SK-N-SH (cell line): ENCODE data around the gene LRP1. TPM values are rescaled to one million over a fixed set of nuclear protein-coding genes. Genes with fewer than 3 reads are reported as not detected.

Experiments
- CTCF ChIA-PET: fragments of 300-600, 350-600 bp; formaldehyde crosslinking; extraction: SDS; loops from one replicate; lab custom pipeline; 2021; lab: Yijun Ruan, JAX
- POLR2A ChIA-PET: fragments of 350-600 bp; sonication (Branson Sonifier 250); formaldehyde crosslinking; extraction: SDS; loops from one replicate; lab custom pipeline; 2020; ENCODE audit warnings: antibody characterized with exemption, inconsistent platforms; lab: Yijun Ruan, JAX
- DNase-seq: peaks from one replicate; pipeline ENCODE4 v3.0.0; 2012
- H2AFZ ChIP-seq: fragments of 200-600 bp; sonication (generic); 2 replicates; pipeline ENCODE4 v1.8.1; 2016; ENCODE audit warnings: antibody characterized with exemption, mild to moderate bottlenecking, low read depth
- H3F3A ChIP-seq: fragments of 200-600 bp; sonication (generic); replicated peaks from 2 replicates; pipeline ENCODE3; 2016; ENCODE audit warnings: antibody characterized with exemption, mild to moderate bottlenecking; ENCODE audit not compliant: insufficient read depth
- H3K27ac ChIP-seq, 2 experiments: fragments of 200-500 bp in 1 of 2; fragments of 200-600 bp in 1 of 2; sonication (Bioruptor generic) in 1 of 2; sonication (generic), shearing (Covaris generic) in 1 of 2; 2 replicates each; pipeline versions ENCODE4 v1.5.1 to v1.6.1; 2014 to 2016; ENCODE audit warnings: low read depth in 2 of 2, inconsistent platforms in 1 of 2, low read length in 1 of 2, mild to moderate bottlenecking in 1 of 2, mixed read lengths in 1 of 2
- H3K27me3 ChIP-seq: fragments of 200-600 bp; sonication (generic), shearing (Covaris generic); 2 replicates; pipeline ENCODE4 v1.6.1; 2016; ENCODE audit warnings: mixed run types; ENCODE audit not compliant: insufficient read depth
- H3K36me3 ChIP-seq, 2 experiments: fragments of 200-500 bp in 1 of 2; fragments of 200-600 bp in 1 of 2; sonication (Bioruptor generic) in 1 of 2; sonication (generic) in 1 of 2; replicated peaks in 1 of 2; 2 replicates each; pipeline versions ENCODE3 to v1.5.1; 2014 to 2016; ENCODE audit warnings: low read length in 1 of 2, mild to moderate bottlenecking in 1 of 2; ENCODE audit not compliant: insufficient read depth in 2 of 2, control insufficient read depth in 1 of 2
- H3K4me1 ChIP-seq, 2 experiments: fragments of 200-500 bp in 1 of 2; fragments of 200-600 bp in 1 of 2; sonication (Bioruptor generic) in 1 of 2; sonication (generic), shearing (Covaris generic) in 1 of 2; 2 replicates each; pipeline versions ENCODE4 v1.5.1 to v1.6.1; 2014 to 2016; ENCODE audit warnings: low read depth in 1 of 2, low read length in 1 of 2, mixed run types in 1 of 2; ENCODE audit not compliant: insufficient read depth in 2 of 2, control insufficient read depth in 1 of 2
- H3K4me2 ChIP-seq: fragments of 200-600 bp; sonication (generic), shearing (Covaris generic); 2 replicates; pipeline ENCODE4 v1.6.1; 2017; ENCODE audit warnings: mixed run types
- H3K4me3 ChIP-seq, 2 experiments: fragments of 200-500 bp in 1 of 2; fragments of 200-600 bp in 1 of 2; sonication (Bioruptor generic) in 1 of 2; sonication (generic), shearing (Covaris generic) in 1 of 2; 2 replicates each; pipeline versions ENCODE4 v1.5.1 to v1.8.1; 2014 to 2016; ENCODE audit warnings: low read depth in 2 of 2, inconsistent platforms in 1 of 2, low read length in 1 of 2, mild to moderate bottlenecking in 1 of 2, mixed read lengths in 1 of 2, moderate library complexity in 1 of 2
- H3K79me2 ChIP-seq: fragments of 200-600 bp; sonication (generic); 2 replicates; pipeline ENCODE4 v1.8.1; 2017; ENCODE audit warnings: mild to moderate bottlenecking; ENCODE audit not compliant: insufficient read depth
- H3K9ac ChIP-seq: fragments of 200-600 bp; sonication (generic); 2 replicates; pipeline ENCODE4 v1.6.1; 2017; ENCODE audit warnings: mixed run types
- H3K9me2 ChIP-seq: fragments of 200-600 bp; sonication (generic); 2 replicates; pipeline ENCODE4 v1.6.1; 2017; ENCODE audit warnings: mixed run types
- H3K9me3 ChIP-seq: fragments of 200-600 bp; sonication (generic); 2 replicates; pipeline ENCODE4 v1.6.1; 2017; ENCODE audit warnings: mixed run types, mild to moderate bottlenecking, moderate library complexity
- H4K20me1 ChIP-seq: fragments of 200-600 bp; sonication (generic); 2 replicates; pipeline ENCODE4 v1.6.1; 2017; ENCODE audit warnings: mild to moderate bottlenecking, mixed run types; ENCODE audit not compliant: insufficient read depth
- CHD2 ChIP-seq: fragments of 150-350 bp; IDR thresholded peaks from 2 replicates; pipeline ENCODE4 v1.6.1; 2018; ENCODE audit warnings: low read length; ENCODE audit not compliant: partially characterized antibody
- ELF1 ChIP-seq: IDR thresholded peaks from 2 replicates; pipeline ENCODE4 v1.4.0; 2012
- EZH2phosphoT487 ChIP-seq: fragments of 200-600 bp; sonication (generic); IDR thresholded peaks from 2 replicates; pipeline ENCODE4 v1.6.1; 2017; ENCODE audit warnings: low read depth, mixed run types, mild to moderate bottlenecking, antibody characterized with exemption, moderate library complexity, borderline replicate concordance
- FOSL2 ChIP-seq: IDR thresholded peaks from 2 replicates; pipeline ENCODE4 v1.4.0; 2012; ENCODE audit warnings: low read depth, mild to moderate bottlenecking, moderate library complexity, borderline replicate concordance
- FOXJ3 ChIP-seq: sonication (generic); formaldehyde crosslinking; IDR thresholded peaks from 2 replicates; pipeline ENCODE4 v1.5.1; 2020; ENCODE audit warnings: mild to moderate bottlenecking, missing genetic modification reagents
- FOXM1 ChIP-seq: IDR thresholded peaks from 2 replicates; pipeline ENCODE4 v1.4.0; 2012; ENCODE audit warnings: low read depth, mild to moderate bottlenecking
- GABPA ChIP-seq: IDR thresholded peaks from 2 replicates; pipeline ENCODE4 v1.4.0; 2012; ENCODE audit warnings: low read depth, mild to moderate bottlenecking
- MAX ChIP-seq: IDR thresholded peaks from 2 replicates; pipeline ENCODE4 v1.4.0; 2012; ENCODE audit warnings: low read depth
- NRF1 ChIP-seq: IDR thresholded peaks from 2 replicates; pipeline ENCODE4 v1.6.1; 2012; ENCODE audit warnings: low read depth, mild to moderate bottlenecking, low read length
- POLR2AphosphoS5 ChIP-seq: IDR thresholded peaks from 2 replicates; pipeline ENCODE4 v1.6.1; 2012; ENCODE audit warnings: low read depth, low read length
- RAD21 ChIP-seq: IDR thresholded peaks from 2 replicates; pipeline ENCODE4 v1.6.1; 2012; ENCODE audit warnings: mild to moderate bottlenecking, low read length
- RCOR1 ChIP-seq: fragments of 150-350 bp; IDR thresholded peaks from 2 replicates; pipeline ENCODE4 v1.6.1; 2017; ENCODE audit warnings: antibody characterized with exemption, low read length
- SIN3A ChIP-seq: IDR thresholded peaks from 2 replicates; pipeline ENCODE4 v1.6.1; 2012; ENCODE audit warnings: low read depth, mild to moderate bottlenecking, low read length, moderate library complexity, borderline replicate concordance
- SMC3 ChIP-seq: IDR thresholded peaks from 2 replicates; pipeline ENCODE4 v1.6.1; 2012; ENCODE audit warnings: low read depth, low read length, improper control_type of control experiment
- TAF1 ChIP-seq: IDR thresholded peaks from 2 replicates; pipeline ENCODE4 v1.6.1; 2012; ENCODE audit warnings: low read depth, mild to moderate bottlenecking, low read length, moderate library complexity, borderline replicate concordance
- TCF12 ChIP-seq: IDR thresholded peaks from 2 replicates; pipeline ENCODE4 v1.4.0; 2012
- TEAD4 ChIP-seq: IDR thresholded peaks from 2 replicates; pipeline ENCODE4 v1.4.0; 2012; ENCODE audit warnings: mild to moderate bottlenecking, borderline replicate concordance; ENCODE audit not compliant: insufficient read depth
- YY1 ChIP-seq: IDR thresholded peaks from 2 replicates; pipeline ENCODE4 v1.4.0; 2012; ENCODE audit warnings: low read depth, mild to moderate bottlenecking
- WGBS: methylation state at CpG from one replicate; pipeline ENCODE4 v1.1.6; 2017; ENCODE audit warnings: low lambda C conversion rate; 5-methylcytosine and 5-hydroxymethylcytosine counted together
- polyA plus RNA-seq, 3 experiments: library from polyadenylated mRNA; depleted of rRNA; stranded (reverse); fragments of >200 nt; gene quantifications; 2 replicates each; pipeline ENCODE4 v1.2.3, GENCODE V29; 2012
- TF ChIP-seq, protein P1 (sequence below): fragments of 150-350 bp; IDR thresholded peaks from 2 replicates; pipeline ENCODE4 v1.6.1; 2016; ENCODE audit warnings: mild to moderate bottlenecking, low read depth, low read length
- TF ChIP-seq, protein P2 (sequence below): IDR thresholded peaks from 2 replicates; pipeline ENCODE4 v1.4.0; 2012; ENCODE audit warnings: low read depth, borderline replicate concordance

LRP1 gene
- polyA plus RNA-seq, 1 of the 3 experiments (the other 2 are of a cell fraction): 55.0 TPM

GRCh38 chr12:57168058-57168457 is 39.8 kb downstream of the LRP1 start (continued):
- TF ChIP-seq, protein P1, sequence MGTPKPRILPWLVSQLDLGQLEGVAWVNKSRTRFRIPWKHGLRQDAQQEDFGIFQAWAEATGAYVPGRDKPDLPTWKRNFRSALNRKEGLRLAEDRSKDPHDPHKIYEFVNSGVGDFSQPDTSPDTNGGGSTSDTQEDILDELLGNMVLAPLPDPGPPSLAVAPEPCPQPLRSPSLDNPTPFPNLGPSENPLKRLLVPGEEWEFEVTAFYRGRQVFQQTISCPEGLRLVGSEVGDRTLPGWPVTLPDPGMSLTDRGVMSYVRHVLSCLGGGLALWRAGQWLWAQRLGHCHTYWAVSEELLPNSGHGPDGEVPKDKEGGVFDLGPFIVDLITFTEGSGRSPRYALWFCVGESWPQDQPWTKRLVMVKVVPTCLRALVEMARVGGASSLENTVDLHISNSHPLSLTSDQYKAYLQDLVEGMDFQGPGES: no peak
- TF ChIP-seq GABPA (no peak), TAF1 (no peak)

DNA sequence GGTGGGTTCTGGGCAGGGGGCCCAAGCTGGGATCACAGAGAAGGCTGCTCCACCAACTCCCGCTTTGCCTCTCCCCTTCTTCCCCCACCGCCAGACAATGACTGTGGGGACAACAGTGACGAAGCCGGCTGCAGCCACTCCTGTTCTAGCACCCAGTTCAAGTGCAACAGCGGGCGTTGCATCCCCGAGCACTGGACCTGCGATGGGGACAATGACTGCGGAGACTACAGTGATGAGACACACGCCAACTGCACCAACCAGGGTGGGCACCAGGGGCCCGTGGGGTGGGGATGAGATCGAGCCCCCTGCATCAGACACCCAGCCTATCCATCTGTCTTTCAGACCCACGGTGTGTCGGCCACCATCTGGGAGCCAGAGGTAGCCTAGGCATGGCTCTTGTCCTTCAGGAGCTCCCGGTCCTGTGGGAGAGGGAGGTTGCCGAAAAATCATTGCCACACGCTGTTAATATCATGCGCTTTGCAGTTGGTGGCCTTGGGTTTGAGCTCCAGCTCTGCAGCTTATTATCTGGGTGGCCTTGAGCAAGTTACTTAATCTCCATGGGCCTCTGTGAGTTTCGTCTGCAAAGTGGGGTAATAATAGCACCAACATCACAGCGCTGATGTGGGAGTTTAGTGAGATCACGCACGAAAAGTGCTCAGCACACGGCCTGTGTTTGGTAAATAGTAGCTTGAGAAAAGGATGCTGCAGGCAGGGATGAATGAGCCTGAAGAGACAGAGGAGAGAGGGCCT is 40.9 kb downstream of the LRP1 start:
- Histone ChIP-seq H3K36me3 (peaks cover 19 to 44% of the 10 kb centered on the region in 2 experiments), H3K9me2 (no peaks in the 10 kb centered on the region), H3K9ac (no peak overlapping the region), H2AFZ (no peak overlapping the region), H3F3A (peaks cover 4% of the 10 kb centered on the region), H3K9me3 (no peaks in the 10 kb centered on the region), H3K27ac (no peak overlapping the region), H3K4me1 (peaks cover 0 to 3% of the 10 kb centered on the region in 2 experiments; a peak in 1 of 4 replicates)
- POLR2A ChIA-PET: interaction anchor here (0.9 kb wide), 1 partner anchor 22 kb away, joined by 4 read pairs; the partner anchor contains the start of gene LRP1-AS
- WGBS: 91% methylated on average over 17 of the region's 23 CpGs
- DNase-seq: no peak
- TF ChIP-seq, protein P2, sequence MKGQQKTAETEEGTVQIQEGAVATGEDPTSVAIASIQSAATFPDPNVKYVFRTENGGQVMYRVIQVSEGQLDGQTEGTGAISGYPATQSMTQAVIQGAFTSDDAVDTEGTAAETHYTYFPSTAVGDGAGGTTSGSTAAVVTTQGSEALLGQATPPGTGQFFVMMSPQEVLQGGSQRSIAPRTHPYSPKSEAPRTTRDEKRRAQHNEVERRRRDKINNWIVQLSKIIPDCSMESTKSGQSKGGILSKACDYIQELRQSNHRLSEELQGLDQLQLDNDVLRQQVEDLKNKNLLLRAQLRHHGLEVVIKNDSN: no peak
- TF ChIP-seq TEAD4 (no peak), FOXJ3 (no peak), FOXM1 (no peak), EZH2phosphoT487 (no peak), FOSL2 (no peak), CHD2 (no peak), TCF12 (no peak), POLR2AphosphoS5 (no peak), ELF1 (no peak), RCOR1 (no peak), MAX (no peak), SMC3 (no peak), YY1 (no peak), NRF1 (no peak), RAD21 (no peak), SIN3A (no peak)
- TF ChIP-seq, protein P1: no peak
- TF ChIP-seq, all 33 proteins: peak for 0
- H3K4me3 ChIP-seq: no peak overlapping the region
- H3K27me3 ChIP-seq: no peaks in the 10 kb centered on the region
- H3K4me2 ChIP-seq: no peak overlapping the region
- CTCF ChIA-PET: interaction anchor here (0.6 to 33.3 kb wide), 8 partner anchors 8 to 134 kb away, joined by 3 to 643 read pairs (median 4); partner anchors contain the start of genes LRP1 and LRP1-AS
- no peaks in the 10 kb centered on the region for H3K79me2 ChIP-seq
- H4K20me1 ChIP-seq: 0 out of 2 replicates have a peak, but pooled peaks cover 2% of the 10 kb centered on the region
